Adrenal gland (tissue), 12 donors: ENCODE measurements around the gene CCNI. TPM values are rescaled to one million over a fixed set of nuclear protein-coding genes. Genes with fewer than 3 reads are reported as not detected.
"Not testable (repeated sequence)": the region's sequence is repeated elsewhere in the genome, so short reads cannot be mapped to it uniquely, and the experiment has no call there.

Experiments
- DNase-seq, 7 donors: peaks; one replicate each; pipeline ENCODE4 v3.0.0-alpha.2; 2019 to 2020
- H3K27ac ChIP-seq, 5 donors: fragments of 200-600 bp; sonication (generic) in 4 of 5; 1 replicate in 3 of 5; 2 replicates in 2 of 5; pipeline versions ENCODE4 v1.5.1 to v1.8.0; 2016 to 2020; ENCODE audit warnings: mild to moderate bottlenecking in 1 of 5
- H3K27me3 ChIP-seq: fragments of 200-600 bp; 2 replicates; pipeline ENCODE4 v1.8.0; 2021
- H3K36me3 ChIP-seq, 2 donors: fragments of 200-600 bp; replicated peaks in 1 of 2; 1 replicate in 1 of 2; 2 replicates in 1 of 2; pipeline versions ENCODE4 v1.5.1 to v1.8.0; 2018 to 2022
- H3K4me1 ChIP-seq, 2 donors: fragments of 200-600 bp; replicated peaks in 1 of 2; 1 replicate in 1 of 2; 2 replicates in 1 of 2; pipeline versions ENCODE4 v1.5.1 to v1.8.0; 2018 to 2021
- H3K4me3 ChIP-seq, 4 donors: fragments of 200-600 bp; sonication (generic) in 3 of 4; one replicate each; pipeline ENCODE4 v1.5.1; 2016 to 2018
- H3K9me3 ChIP-seq, 3 donors: fragments of 200-600 bp; sonication (generic) in 1 of 3; replicated peaks in 1 of 3; 1 replicate in 2 of 3; 2 replicates in 1 of 3; pipeline versions ENCODE4 v1.5.1 to v1.8.0; 2016 to 2021
- CTCF ChIP-seq, 6 experiments: fragments of 450-650 bp in 4 of 6; fragments of 200-600 bp in 2 of 6; sonication (generic) in 1 of 6; IDR thresholded peaks; 1 replicate in 5 of 6; 2 replicates in 1 of 6; pipeline versions ENCODE4 v1.5.1 to v1.8.0; 2016 to 2021; ENCODE audit warnings: antibody characterized with exemption in 6 of 6, mild to moderate bottlenecking in 2 of 6, moderate library complexity in 1 of 6
- POLR2A ChIP-seq, 2 donors: fragments of 450-650 bp; IDR thresholded peaks; one replicate each; pipeline ENCODE4 v1.6.1; 2017; ENCODE audit warnings: antibody characterized with exemption in 2 of 2, mild to moderate bottlenecking in 2 of 2, moderate library complexity in 1 of 2
- WGBS, 4 donors: extraction: QIAGEN DNeasy Blood & Tissue Kit in 2 of 4; methylation state at CpG; one replicate each; pipeline versions ENCODE4 v1.1.5 to v1.1.7; 2013 to 2017; 5-methylcytosine and 5-hydroxymethylcytosine counted together
- intact Hi-C, 2 donors: fragments of 100-400 bp; cut with DNase I; formaldehyde crosslinking; loops; one replicate each; pipeline versions ENCODE4 v1.14.1 to v1.15.0; 2022 to 2023
- polyA plus RNA-seq, 3 donors: library from polyadenylated mRNA; stranded (reverse); fragments of 200-250 nt in 2 of 3; fragments of 350-450 nt in 1 of 3; fragmentation: Illumina TruSeq in 1 of 3; extraction: RNeasy Lipid Tissue Mini Kit (QIAGEN cat#74804) in 1 of 3; gene quantifications; one replicate each; pipeline ENCODE4 v1.2.3, GENCODE V29; 2013 to 2014
- total RNA-seq, 9 donors: library from RNA; depleted of rRNA in 4 of 9; stranded (reverse); fragments of >200 nt in 4 of 9; fragments of 120-200 nt in 1 of 9; fragmentation: NEBNext Ultra II Directional in 1 of 9; extraction: Animal tissue kit (Norgen Biotek cat#: 25700) in 1 of 9; gene quantifications; one replicate each; pipeline versions ENCODE4 v1.1.0 to v1.2.4, GENCODE V29; 2013 to 2023
- donor health status: healthy with polysubstance abuse.
- donor health status: Bipolar disorder and iron deficiency.
- donor health status: DM: yes; HTN: yes; CAD: no.
- donor health status: DM: no; HTN: no; CAD: no.
- donor health status: DM: no; HTN: no; CAD: no.
- donor health status: DM: yes; HTN: yes; CAD: no.

CCNI gene
- total and polyA plus RNA-seq, 12 donors = 32.1 to 261 (median 155) TPM

- Histone ChIP-seq H3K4me1 (peaks cover 0 to 4% of the 10 kb centered on the region in 2 donors), H3K9me3 (no peaks in the 10 kb centered on the region), H3K36me3 (no peaks in the 10 kb centered on the region), H3K27ac (no peak overlapping the region), H3K4me3 (no peak overlapping the region), H3K27me3 (no peaks in the 10 kb centered on the region)
- TF ChIP-seq CTCF (IDR thresholded peaks at IDR 0.05) (no peak), POLR2A (IDR thresholded peaks at IDR 0.05) (no peak)
- no peak for DNase-seq
- 85 to 89% (median 89%) methylated on average over 11 of the region's 11 CpGs for WGBS, 4 donors
- intact Hi-C loops = loop anchor here in 1 of 2 donors (10.0 kb wide), 1 partner anchor 72 kb away; the partner anchor contains the start of gene CCNG2
Observed at GRCh38 chr4:77082886-77083608, 7.3 kb upstream of the CCNI start.

- H3K27ac ChIP-seq, H3K36me3 ChIP-seq, DNase-seq, H3K4me3 ChIP-seq, H3K27me3 ChIP-seq, H3K9me3 ChIP-seq: not testable (repeated sequence)
- intact Hi-C loops = loop anchor here in 1 of 2 donors (10.0 kb wide), 1 partner anchor 74 kb away; the partner anchor contains the start of gene CCNG2
- WGBS, 4 donors = 78 to 86% (median 81%) methylated on average over 7 of the region's 7 CpGs
- H3K4me1 ChIP-seq = peaks cover 4 to 11% of the 10 kb centered on the region in 2 donors
Observed at GRCh38 chr4:77080806-77081205, 5.0 kb upstream of the CCNI start.

GRCh38 chr4:77079281-77079680 lies 3.5 kb upstream of the CCNI start:
- H3K27ac ChIP-seq = no peak overlapping the region
- intact Hi-C loops = no loop called here
- no peaks in the 10 kb centered on the region for H3K36me3 ChIP-seq
- TF ChIP-seq CTCF (IDR thresholded peaks at IDR 0.05) (no peak), POLR2A (IDR thresholded peaks at IDR 0.05) (no peak)
- WGBS, 4 donors = 94 to 97% (median 94%) methylated on average over 5 of the region's 5 CpGs
- H3K4me1 ChIP-seq = peaks cover 4 to 14% of the 10 kb centered on the region in 2 donors
- H3K27me3 ChIP-seq = no peaks in the 10 kb centered on the region
- H3K4me3 ChIP-seq = no peak overlapping the region
- no peaks in the 10 kb centered on the region for H3K9me3 ChIP-seq
- no peak for DNase-seq

GRCh38 chr4:77078401-77078800 lies 2.6 kb upstream of the CCNI start:
- no peak for DNase-seq
- intact Hi-C loops = no loop called here
- Histone ChIP-seq H3K27me3 (no peaks in the 10 kb centered on the region), H3K36me3 (no peaks in the 10 kb centered on the region), H3K27ac (no peak overlapping the region), H3K4me3 (no peak overlapping the region), H3K4me1 (peaks cover 4 to 23% of the 10 kb centered on the region in 2 donors), H3K9me3 (no peaks in the 10 kb centered on the region)
- 97 to 100% (median 98%) methylated on average over 2 of the region's 2 CpGs for WGBS, 4 donors
- TF ChIP-seq POLR2A (IDR thresholded peaks at IDR 0.05) (no peak), CTCF (IDR thresholded peaks at IDR 0.05) (no peak)
